ENCODE data around the gene CLCC1.

- TF ChIP-seq POLR2A (IDR thresholded peaks at IDR 0.05; ENCODE audit: low read depth, low read length) (no peak), POLR2AphosphoS5 (IDR thresholded peaks at IDR 0.05; ENCODE audit: low read depth, low read length) (no peak)
Measured at GRCh38 chr1:108936170-108936569, 27.1 kb downstream of the CLCC1 start.
